Measurements from ENCODE around the gene RBFOX2.

The RBFOX2 gene

GRCh38 chr22:35893698-35894097, 134.9 kb downstream of the RBFOX2 start:
- DNase-seq = peak in 1 of 2 experiments; percentile 11

- DNase-seq = peak in 1 of 2 experiments; percentile 51
Measured at GRCh38 chr22:35892192-35892591, 136.4 kb downstream of the RBFOX2 start.

- DNase-seq = no peak
Measured at GRCh38 chr22:35891442-35891841, 137.2 kb downstream of the RBFOX2 start.

- DNase-seq = no peak
Measured at GRCh38 chr22:35889071-35889470, 139.6 kb downstream of the RBFOX2 start.

DNA sequence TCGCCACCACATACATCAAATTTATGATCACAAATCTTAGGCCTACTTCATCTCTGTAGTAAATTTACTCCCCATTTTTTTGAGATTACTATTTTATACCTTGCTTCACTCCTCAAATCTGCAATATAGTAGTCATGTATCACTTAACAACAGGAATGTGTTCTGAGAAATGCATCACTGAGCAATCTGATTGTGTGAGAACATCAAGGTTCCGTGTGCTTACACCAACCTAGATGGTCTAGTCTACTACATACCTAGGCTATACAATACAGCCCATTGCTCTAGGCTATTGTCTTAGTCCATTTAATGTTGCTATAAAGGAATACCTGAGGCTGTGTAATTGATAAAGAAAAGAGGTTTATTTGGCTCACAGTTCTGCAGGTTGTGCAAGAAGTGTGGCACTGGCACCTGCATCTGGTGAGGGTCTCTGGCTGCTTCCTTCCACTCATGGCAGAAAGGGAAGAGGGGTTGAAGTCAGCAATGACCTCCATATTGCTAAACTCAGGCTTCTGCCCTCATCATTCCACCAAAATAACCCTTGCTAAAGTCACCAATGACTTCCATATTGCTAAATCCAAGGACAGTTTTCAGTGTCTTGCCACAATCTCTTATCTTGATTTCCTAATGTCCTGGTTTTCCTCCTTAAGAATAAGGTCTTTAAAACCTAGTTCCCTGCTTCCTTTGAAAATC, 140.3 kb downstream of the RBFOX2 start:
- no peak for DNase-seq

DNA sequence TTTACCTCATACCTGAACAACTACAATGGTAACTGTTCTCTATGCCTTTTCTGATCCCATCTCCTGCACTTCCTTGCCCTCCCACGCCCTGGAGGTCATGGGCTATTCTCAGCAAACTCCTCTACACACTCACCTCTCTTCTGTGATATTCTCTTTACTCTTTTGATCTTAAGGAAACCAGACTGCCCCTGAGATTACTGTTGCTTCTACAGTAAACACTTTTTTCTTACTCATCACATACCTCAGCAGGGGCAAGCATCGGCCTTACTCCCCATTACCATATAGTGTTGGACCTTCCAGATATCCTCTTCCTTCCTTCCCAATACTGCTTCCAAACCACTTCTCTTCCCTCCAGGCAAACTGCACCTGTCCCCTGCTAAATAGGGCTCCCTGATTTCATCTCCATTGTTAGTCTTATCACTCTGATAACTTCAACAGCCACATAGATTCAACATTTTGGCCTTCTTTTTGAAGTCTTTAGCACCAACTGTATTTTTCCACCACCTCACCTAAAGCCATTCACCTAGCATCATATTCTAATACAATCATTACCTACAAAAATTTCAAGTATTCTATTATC, 141.2 kb downstream of the RBFOX2 start:
- no peak for DNase-seq

GRCh38 chr22:35886309-35886708, 142.3 kb downstream of the RBFOX2 start:
- DNase-seq = no peak

- DNase-seq = no peak
Measured at GRCh38 chr22:35884529-35884928, 144.1 kb downstream of the RBFOX2 start.

DNA sequence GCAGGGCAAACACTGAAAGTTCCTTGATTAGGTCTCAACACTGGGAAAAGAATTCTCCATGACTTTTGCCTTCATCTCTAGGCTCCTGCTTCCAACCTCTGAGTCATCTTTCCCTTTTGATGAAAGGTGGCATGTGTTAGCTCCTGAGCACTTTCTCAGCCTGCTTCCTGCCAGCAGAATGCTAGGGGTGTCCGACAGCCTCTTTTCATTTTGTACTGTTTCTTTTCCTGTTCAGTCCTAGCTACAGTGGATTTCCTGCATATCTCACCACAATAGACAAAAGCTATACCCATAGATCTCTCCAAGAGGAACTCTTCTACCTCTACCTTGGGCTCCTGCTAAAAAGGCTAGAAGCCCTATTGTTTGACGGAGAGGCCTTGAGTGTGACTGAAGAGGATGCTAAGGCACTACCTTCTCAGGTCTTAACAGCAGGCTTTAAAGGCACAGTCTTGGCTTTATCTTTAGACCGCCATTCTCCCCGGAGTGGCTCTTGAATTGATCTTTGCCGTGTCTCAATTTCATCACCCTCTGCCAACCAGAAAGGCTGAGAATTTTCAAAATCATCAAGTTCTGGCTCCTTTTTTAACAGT, 145.5 kb downstream of the RBFOX2 start:
- peak in 1 of 2 experiments; percentile 48 for DNase-seq

GRCh38 chr22:35882211-35883030, 146.2 kb downstream of the RBFOX2 start:
- DNase-seq = no peak

DNA sequence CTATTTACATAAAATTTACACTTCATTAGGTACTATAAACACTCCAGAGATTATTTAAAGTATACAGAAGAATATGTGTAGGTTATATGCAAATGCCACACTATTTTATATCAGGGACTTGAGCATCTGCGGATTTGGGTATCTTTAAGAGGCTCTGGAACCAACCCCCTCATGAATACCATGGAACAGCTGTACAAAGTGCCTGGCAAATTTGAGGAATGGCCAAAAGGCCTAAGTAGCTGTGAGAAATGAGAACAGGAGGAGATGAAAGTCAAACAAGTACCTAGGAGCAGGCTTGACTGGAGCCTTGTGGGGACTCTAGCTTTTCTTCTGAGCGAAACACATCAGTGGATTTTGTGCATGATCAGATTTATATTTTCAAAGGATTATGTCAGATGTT, 149.3 kb downstream of the RBFOX2 start:
- no peak for DNase-seq

GRCh38 chr22:35873426-35873825, 155.2 kb downstream of the RBFOX2 start:
- no peak for DNase-seq

GRCh38 chr22:35872451-35872850, 156.2 kb downstream of the RBFOX2 start:
- no peak for DNase-seq

DNA sequence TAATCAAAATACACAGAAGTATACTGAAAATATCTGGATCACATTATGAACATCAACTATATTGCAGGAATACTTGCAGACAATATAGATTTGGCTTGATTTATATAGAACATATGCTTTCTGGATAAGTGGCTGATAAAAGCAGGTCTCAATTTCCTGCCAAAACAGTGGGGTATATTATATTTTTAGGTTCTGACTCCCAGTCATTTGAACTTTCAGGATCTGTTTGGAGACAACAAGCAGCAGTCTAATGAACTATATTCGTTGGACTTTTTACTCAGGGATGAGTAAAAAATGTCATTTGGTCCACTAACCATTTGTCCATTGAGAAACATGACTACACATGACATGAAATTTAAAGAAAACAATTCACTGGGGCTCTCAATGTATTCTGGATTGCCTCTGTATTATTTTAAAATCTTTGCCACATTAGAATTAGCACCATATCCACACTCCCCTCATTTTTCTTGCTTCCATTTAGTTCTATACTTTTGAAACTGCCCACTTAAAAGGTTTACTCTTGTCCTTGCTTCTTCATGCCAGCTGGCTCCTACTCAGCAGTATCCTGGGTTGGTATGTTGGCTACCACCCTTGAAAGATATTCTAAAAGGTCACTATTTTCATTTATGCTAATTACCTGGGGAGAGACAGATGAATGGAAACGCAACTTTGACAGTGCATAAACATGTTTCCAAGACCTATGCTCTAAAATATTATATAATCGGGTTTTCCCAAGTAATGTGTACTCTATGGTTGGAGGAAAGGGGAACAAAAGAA, 157.9 kb downstream of the RBFOX2 start:
- peak in 1 of 2 experiments; percentile 4 for DNase-seq

DNA sequence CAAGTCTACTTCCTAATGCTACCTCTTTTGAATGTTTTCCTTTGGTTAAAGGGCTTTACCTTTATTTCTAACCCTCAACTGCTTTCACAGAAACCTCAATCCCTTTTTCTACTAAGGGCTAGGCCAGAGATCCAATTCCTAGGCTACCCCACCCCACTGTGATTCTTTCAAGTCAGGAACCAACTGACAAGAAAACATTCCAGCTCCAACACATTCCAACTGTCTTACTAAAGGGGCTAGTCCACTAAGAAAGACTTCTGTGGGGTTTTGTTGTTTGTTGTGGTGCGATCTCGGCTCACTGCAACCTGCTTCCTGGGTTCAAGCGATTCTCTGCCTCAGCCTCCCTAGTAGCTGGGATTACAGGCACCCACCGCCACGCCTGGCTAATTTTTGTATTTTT, 159.7 kb downstream of the RBFOX2 start:
- DNase-seq = no peak

DNA sequence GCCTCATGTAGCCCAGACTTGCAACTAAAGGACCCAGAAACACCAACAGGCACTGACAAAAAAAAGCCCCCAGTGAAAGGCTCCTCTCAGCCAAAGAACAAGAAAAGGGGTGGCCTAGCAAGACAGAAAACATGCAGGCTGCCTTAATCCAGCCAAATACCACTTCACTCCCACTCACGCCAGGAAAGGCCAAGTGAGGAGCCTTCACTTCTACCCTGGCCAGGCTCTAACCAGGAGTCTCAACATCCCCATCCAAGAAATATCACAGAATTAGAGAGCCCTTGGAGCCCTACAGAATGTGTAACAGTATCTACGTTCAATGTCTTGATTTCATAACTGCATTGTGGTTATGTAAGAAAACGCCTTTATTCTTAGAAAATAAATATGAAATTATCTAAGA, 162.0 kb downstream of the RBFOX2 start:
- peak in 1 of 2 experiments; percentile 8 for DNase-seq

GRCh38 chr22:35864545-35865165, 164.0 kb downstream of the RBFOX2 start:
- no peak for DNase-seq

GRCh38 chr22:35863432-35863831, 165.2 kb downstream of the RBFOX2 start:
- DNase-seq = no peak

DNA sequence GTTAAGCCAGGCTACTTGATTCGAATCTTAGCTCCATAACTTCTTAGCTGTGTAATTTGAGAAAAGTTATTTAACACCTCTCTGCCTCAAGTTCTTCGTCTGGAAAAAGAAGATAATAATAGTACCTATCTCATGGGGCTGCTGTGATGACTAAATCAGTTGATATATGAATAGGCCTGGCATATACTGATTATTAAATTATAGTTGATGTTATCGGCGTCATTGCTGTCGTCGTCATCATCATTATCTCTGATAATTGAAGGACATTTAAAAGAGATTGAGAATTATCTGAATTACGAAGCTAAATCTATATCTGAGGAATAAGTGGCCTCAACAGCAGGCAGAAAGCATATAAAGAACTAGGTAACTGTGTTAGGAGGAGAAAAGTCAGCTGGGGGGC, 165.9 kb downstream of the RBFOX2 start:
- no peak for DNase-seq

GRCh38 chr22:35861451-35861850, 167.2 kb downstream of the RBFOX2 start:
- no peak for DNase-seq

- no peak for DNase-seq
Measured at GRCh38 chr22:35860837-35861236, 167.8 kb downstream of the RBFOX2 start.

- DNase-seq = no peak
Measured at GRCh38 chr22:35860087-35860733, 168.4 kb downstream of the RBFOX2 start.

Measured in NCI-H446 (cell line).